ENCODE results near the gene TTC7B. TPM values are rescaled to one million over a fixed set of nuclear protein-coding genes. Genes with fewer than 3 reads are reported as not detected.

The TTC7B gene
- total RNA-seq, 1 experiment from 2014 or later = 70.6 TPM

DNA sequence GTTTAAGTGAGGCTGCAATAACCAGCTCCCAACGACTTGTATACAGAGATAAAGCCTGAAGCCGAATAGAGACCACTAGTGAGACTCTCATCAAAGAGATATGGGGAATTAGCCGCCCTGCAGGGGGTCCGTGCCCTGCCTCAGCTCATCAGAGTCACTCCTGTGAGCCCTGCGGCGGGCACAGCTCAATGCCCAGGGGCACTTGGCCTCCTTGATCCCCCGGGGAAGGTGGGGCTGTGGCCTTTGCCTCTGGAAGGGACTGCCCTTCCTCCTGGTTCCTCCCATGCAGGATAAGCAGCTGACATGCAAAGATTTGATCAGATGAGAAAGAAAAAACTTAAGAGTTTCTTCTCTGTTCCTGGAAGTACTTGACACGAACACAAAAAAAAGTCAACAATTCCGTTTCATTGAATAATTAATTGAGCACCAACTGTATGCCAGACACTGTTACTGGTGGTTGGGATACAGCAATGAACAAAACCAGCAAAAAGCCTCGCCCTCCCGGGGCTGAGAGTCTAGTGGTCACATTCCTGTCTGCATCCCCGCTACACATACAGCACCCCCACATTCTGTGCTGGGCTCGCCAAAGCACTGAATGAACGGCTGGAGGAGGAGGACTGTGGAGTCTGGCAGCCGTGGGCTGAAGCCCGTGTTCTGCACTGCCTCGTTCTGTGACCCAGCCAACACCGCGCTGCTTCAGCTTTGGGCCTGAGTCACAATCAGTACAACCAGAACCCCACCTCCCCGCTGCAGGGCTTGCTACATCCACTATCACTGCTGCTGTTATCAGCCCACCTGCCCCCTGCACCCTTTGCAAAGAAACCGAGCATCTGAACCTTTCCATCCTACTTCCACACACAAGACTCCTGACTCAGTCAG is 10.3 kb downstream of the TTC7B start:
- H3K9me2 ChIP-seq (ENCODE audit: insufficient read depth) = no peaks in the 10 kb centered on the region
- BruUV-seq (replicated peaks) = no TSS peak
- no peaks in the 10 kb centered on the region for H3K9me3 ChIP-seq (ENCODE audit: control insufficient read depth in 1 of 2, insufficient read depth in 1 of 2, low read depth in 1 of 2, low read length in 2 of 2)
- TF ChIP-seq ZFX (IDR thresholded peaks at IDR 0.05) (no peak), FOSL1 (IDR thresholded peaks at IDR 0.05; ENCODE audit: low read depth) (no peak), SIN3A (IDR thresholded peaks at IDR 0.05; ENCODE audit: low read depth) (no peak), POLR2A (IDR thresholded peaks at IDR 0.05; ENCODE audit: borderline replicate concordance, extremely low read depth, insufficient read depth, insufficient read length) (no peak), ZNF274 (IDR thresholded peaks at IDR 0.05; ENCODE audit: low read depth, low read length) (no peak), RAD21 (IDR thresholded peaks at IDR 0.05; ENCODE audit: low read depth) (no peak), YY1 (IDR thresholded peaks at IDR 0.05; ENCODE audit: extremely low read depth, insufficient replicate concordance, low read depth, low read length) (no peak), SRF (IDR thresholded peaks at IDR 0.05; ENCODE audit: low read depth) (no peak), CEBPB (IDR thresholded peaks at IDR 0.05; ENCODE audit: low read depth) (no peak), EGR1 (IDR thresholded peaks at IDR 0.05; ENCODE audit: low read depth) (no peak), TCF7L2 (IDR thresholded peaks at IDR 0.05; ENCODE audit: borderline replicate concordance, extremely low read depth, insufficient read depth, insufficient read length) (no peak), CBX3 (IDR thresholded peaks at IDR 0.05; ENCODE audit: low read depth) (no peak)
- TF ChIP-seq, protein P1, sequence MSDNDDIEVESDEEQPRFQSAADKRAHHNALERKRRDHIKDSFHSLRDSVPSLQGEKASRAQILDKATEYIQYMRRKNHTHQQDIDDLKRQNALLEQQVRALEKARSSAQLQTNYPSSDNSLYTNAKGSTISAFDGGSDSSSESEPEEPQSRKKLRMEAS (IDR thresholded peaks at IDR 0.05) = no peak
- TF ChIP-seq, protein P2, sequence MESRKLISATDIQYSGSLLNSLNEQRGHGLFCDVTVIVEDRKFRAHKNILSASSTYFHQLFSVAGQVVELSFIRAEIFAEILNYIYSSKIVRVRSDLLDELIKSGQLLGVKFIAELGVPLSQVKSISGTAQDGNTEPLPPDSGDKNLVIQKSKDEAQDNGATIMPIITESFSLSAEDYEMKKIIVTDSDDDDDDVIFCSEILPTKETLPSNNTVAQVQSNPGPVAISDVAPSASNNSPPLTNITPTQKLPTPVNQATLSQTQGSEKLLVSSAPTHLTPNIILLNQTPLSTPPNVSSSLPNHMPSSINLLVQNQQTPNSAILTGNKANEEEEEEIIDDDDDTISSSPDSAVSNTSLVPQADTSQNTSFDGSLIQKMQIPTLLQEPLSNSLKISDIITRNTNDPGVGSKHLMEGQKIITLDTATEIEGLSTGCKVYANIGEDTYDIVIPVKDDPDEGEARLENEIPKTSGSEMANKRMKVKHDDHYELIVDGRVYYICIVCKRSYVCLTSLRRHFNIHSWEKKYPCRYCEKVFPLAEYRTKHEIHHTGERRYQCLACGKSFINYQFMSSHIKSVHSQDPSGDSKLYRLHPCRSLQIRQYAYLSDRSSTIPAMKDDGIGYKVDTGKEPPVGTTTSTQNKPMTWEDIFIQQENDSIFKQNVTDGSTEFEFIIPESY (IDR thresholded peaks at IDR 0.05; ENCODE audit: extremely low read depth, insufficient replicate concordance, low read length) = no peak
- TF ChIP-seq, protein P3, sequence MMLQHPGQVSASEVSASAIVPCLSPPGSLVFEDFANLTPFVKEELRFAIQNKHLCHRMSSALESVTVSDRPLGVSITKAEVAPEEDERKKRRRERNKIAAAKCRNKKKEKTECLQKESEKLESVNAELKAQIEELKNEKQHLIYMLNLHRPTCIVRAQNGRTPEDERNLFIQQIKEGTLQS (IDR thresholded peaks at IDR 0.05) = no peak
- ChIA-PET RAD21 (ENCODE audit: low non-redundant PET in 1 of 2, low total read pairs in 2 of 2, uncharacterized antibody in 2 of 2, unreplicated experiment in 2 of 2) (no interaction called here), CTCF (no interaction called here), POLR2A (no interaction called here)
- intact Hi-C loops (cut with micrococcal nuclease) = no loop called here
- H3K4me3 ChIP-seq (replicated peaks in 1 of 2; ENCODE audit: low read depth in 1 of 2, low read length in 2 of 2) = no peak overlapping the region
- peaks cover 16% of the 10 kb centered on the region; the same call in 1 of the 2 replicates for H3K79me2 ChIP-seq (ENCODE audit: insufficient read depth, low read length)
- no peak for ATAC-seq
- no peak overlapping the region for H3K9ac ChIP-seq (ENCODE audit: low read length)
- H3K27me3 ChIP-seq (ENCODE audit: insufficient read depth, low read length) = no peaks in the 10 kb centered on the region
- H3K4me1 ChIP-seq (ENCODE audit: control insufficient read depth in 1 of 2, insufficient read depth in 2 of 2, low read length in 2 of 2) = peaks cover 3 to 16% of the 10 kb centered on the region in 2 experiments; a peak in 2 of 4 replicates
- no peak overlapping the region for H2AFZ ChIP-seq (ENCODE audit: low read depth, low read length, poor library complexity, severe bottlenecking)
- no peaks in the 10 kb centered on the region for H4K20me1 ChIP-seq (ENCODE audit: insufficient read depth)
- no peak overlapping the region for H3K4me2 ChIP-seq (ENCODE audit: low read length)
- H3K36me3 ChIP-seq (ENCODE audit: control insufficient read depth in 1 of 2, insufficient read depth in 2 of 2, low read length in 2 of 2) = no peaks in the 10 kb centered on the region
- H3K27ac ChIP-seq (ENCODE audit: low read depth, low read length) = no peak overlapping the region
- no peak for DNase-seq (ENCODE audit: low read depth, low spot score)
